H1 (cell line): ENCODE data around the gene ABCA2.

Experiments
- NRF1 ChIP-seq: IDR thresholded peaks from 2 replicates; pipeline ENCODE4 v1.6.1; 2011; ENCODE audit warnings: mild to moderate bottlenecking, low read depth, low read length, improper control_type of control experiment
- POLR2A ChIP-seq, 2 experiments: IDR thresholded peaks; 1 replicate in 1 of 2; 2 replicates in 1 of 2; pipeline ENCODE4 v1.6.1; 2011; ENCODE audit warnings: low read depth in 2 of 2, low read length in 2 of 2, mild to moderate bottlenecking in 2 of 2; ENCODE audit errors: control extremely low read depth in 1 of 2
- RFX5 ChIP-seq: IDR thresholded peaks from 2 replicates; pipeline ENCODE4 v1.6.1; 2011; ENCODE audit warnings: low read depth, low read length, improper control_type of control experiment, borderline replicate concordance
- TBP ChIP-seq: IDR thresholded peaks from 2 replicates; pipeline ENCODE4 v1.6.1; 2011; ENCODE audit warnings: low read depth, low read length, improper control_type of control experiment
- TEAD4 ChIP-seq: IDR thresholded peaks from 2 replicates; pipeline ENCODE4 v1.6.1; 2012; ENCODE audit warnings: low read depth, low read length, inconsistent platforms, mixed read lengths

DNA sequence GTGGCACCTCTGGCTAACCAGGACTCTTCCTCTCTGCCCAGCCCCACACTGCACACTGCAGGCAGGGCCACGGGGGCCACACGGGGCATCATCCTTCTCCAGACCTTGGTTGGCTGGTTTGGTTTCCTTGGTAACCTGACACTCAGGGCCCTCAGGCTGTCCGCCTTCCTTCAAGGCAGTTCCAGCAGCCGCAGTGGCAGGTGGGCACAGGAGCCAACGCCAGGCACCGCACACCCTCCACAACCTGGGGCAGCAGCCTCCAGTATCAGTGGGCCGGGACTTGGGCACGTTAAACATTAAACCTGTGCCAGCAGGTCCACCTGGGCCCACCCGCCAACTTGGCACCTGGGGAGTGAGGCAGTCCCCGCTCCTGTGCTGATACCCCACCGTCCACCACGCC is 16.0 kb upstream of the ABCA2 start:
- no peak for TF ChIP-seq RFX5
- no peak for TF ChIP-seq POLR2A (IDR thresholded peaks at IDR 0.05; ENCODE audit: control extremely low read depth in 1 of 2, low read depth in 2 of 2, low read length in 2 of 2)
- TF ChIP-seq TBP = no peak
- no peak for TF ChIP-seq TEAD4
- no peak for TF ChIP-seq NRF1
